Activated B cell treated with CpG ODN at 0.5 μM for 24 hours (primary cell): ENCODE measurements around the gene ST6GALNAC3. TPM values are rescaled to one million over a fixed set of nuclear protein-coding genes. Genes with fewer than 3 reads are reported as not detected.

Experiments used
- ATAC-seq: fragments of 200-7000 bp; cut with Tn5 transposase; one replicate; pipeline ENCODE4 v1.10.0; 2021; ENCODE audit warnings: low read depth, mild to moderate bottlenecking, moderate library complexity
- CTCF ChIA-PET: fragments of 350-600 bp; sonication (Branson Sonifier 250); formaldehyde crosslinking; loops from one replicate; lab custom pipeline; 2021; ENCODE audit warnings: antibody characterized with exemption; lab: Charles Lee
- POLR2A ChIA-PET: fragments of 350-600 bp; sonication (Branson Sonifier 250); formaldehyde crosslinking; loops from one replicate; lab custom pipeline; 2021; ENCODE audit warnings: antibody characterized with exemption; lab: Charles Lee
- DNase-seq: peaks from one replicate; pipeline ENCODE4 v3.0.0; 2022
- H3K27ac Mint-ChIP-seq: one replicate; pipeline ENCODE4 v1.8.0; 2020; ENCODE audit warnings: mixed read lengths
- H3K27me3 Mint-ChIP-seq: one replicate; pipeline ENCODE4 v1.8.0; 2021; ENCODE audit warnings: mixed read lengths
- H3K36me3 Mint-ChIP-seq: one replicate; pipeline ENCODE4 v1.8.0; 2021; ENCODE audit warnings: low read depth, mixed read lengths
- H3K4me1 Mint-ChIP-seq: one replicate; pipeline ENCODE4 v1.8.0; 2021; ENCODE audit warnings: mixed read lengths
- H3K4me3 Mint-ChIP-seq: one replicate; pipeline ENCODE4 v1.8.0; 2020; ENCODE audit warnings: mild to moderate bottlenecking, mixed read lengths
- H3K9me3 Mint-ChIP-seq: one replicate; pipeline ENCODE4 v1.8.0; 2020; ENCODE audit warnings: mixed read lengths
- CTCF ChIP-seq: fragments of 200-600 bp; IDR thresholded peaks from one replicate; pipeline ENCODE4 v1.8.0; 2022; ENCODE audit warnings: antibody characterized with exemption, mild to moderate bottlenecking
- intact Hi-C: fragments of 100-400 bp; cut with micrococcal nuclease; formaldehyde crosslinking; loops from one replicate; pipeline ENCODE4 v1.15.1; 2024
- total RNA-seq: library from RNA; stranded (reverse); gene quantifications from 2 replicates; pipeline ENCODE4 v1.2.3, GENCODE V29; 2022

Gene ST6GALNAC3
- total RNA-seq, 1 donor from 2014 or later, result 12.6 TPM

GRCh38 chr1:76580206-76580605 is 505.7 kb downstream of the ST6GALNAC3 start:
- no peak for ATAC-seq
- POLR2A ChIA-PET, result no interaction called here
- CTCF ChIA-PET, result no interaction called here
- H3K4me1 Mint-ChIP-seq, result peaks cover 9% of the 10 kb centered on the region
- no peaks in the 10 kb centered on the region for H3K27me3 Mint-ChIP-seq
- intact Hi-C loops, result no loop called here
- H3K27ac Mint-ChIP-seq, result no peak overlapping the region
- DNase-seq, result no peak
- no peaks in the 10 kb centered on the region for H3K9me3 Mint-ChIP-seq
- no peak for TF ChIP-seq CTCF
- H3K36me3 Mint-ChIP-seq, result no peaks in the 10 kb centered on the region
- no peak overlapping the region for H3K4me3 Mint-ChIP-seq

GRCh38 chr1:76581712-76582111 is 507.2 kb downstream of the ST6GALNAC3 start:
- ChIA-PET POLR2A (no interaction called here), CTCF (no interaction called here)
- Mint-ChIP-seq H3K27ac (no peak overlapping the region), H3K27me3 (no peaks in the 10 kb centered on the region), H3K9me3 (no peaks in the 10 kb centered on the region), H3K4me1 (peaks cover 3% of the 10 kb centered on the region), H3K4me3 (no peak overlapping the region), H3K36me3 (no peaks in the 10 kb centered on the region)
- DNase-seq (no peak), ATAC-seq (no peak)
- intact Hi-C loops, result no loop called here
- TF ChIP-seq CTCF, result no peak

GRCh38 chr1:76583235-76583868 is 508.8 kb downstream of the ST6GALNAC3 start:
- no peak for TF ChIP-seq CTCF
- CTCF ChIA-PET, result no interaction called here

GRCh38 chr1:76583875-76584477 is 509.4 kb downstream of the ST6GALNAC3 start:
- Mint-ChIP-seq H3K27me3 (no peaks in the 10 kb centered on the region), H3K36me3 (no peaks in the 10 kb centered on the region), H3K9me3 (no peaks in the 10 kb centered on the region), H3K4me3 (no peak overlapping the region), H3K4me1 (no peaks in the 10 kb centered on the region), H3K27ac (no peak overlapping the region)
- DNase-seq (no peak), ATAC-seq (no peak)
- ChIA-PET CTCF (no interaction called here), POLR2A (no interaction called here)
- intact Hi-C loops, result no loop called here
- no peak for TF ChIP-seq CTCF

More at GRCh38 chr1:76583235-76583868, 508.8 kb downstream of the ST6GALNAC3 start:
- intact Hi-C loops, result no loop called here
- Mint-ChIP-seq H3K36me3 (no peaks in the 10 kb centered on the region), H3K27me3 (no peaks in the 10 kb centered on the region), H3K27ac (no peak overlapping the region), H3K4me3 (no peak overlapping the region), H3K4me1 (no peaks in the 10 kb centered on the region), H3K9me3 (no peaks in the 10 kb centered on the region)
- ATAC-seq (no peak), DNase-seq (no peak)
- POLR2A ChIA-PET, result no interaction called here

GRCh38 chr1:76585980-76586674 is 511.6 kb downstream of the ST6GALNAC3 start:
- ChIA-PET POLR2A (no interaction called here), CTCF (no interaction called here)
- Mint-ChIP-seq H3K4me1 (no peaks in the 10 kb centered on the region), H3K27me3 (no peaks in the 10 kb centered on the region), H3K4me3 (no peak overlapping the region), H3K9me3 (no peaks in the 10 kb centered on the region), H3K27ac (no peak overlapping the region), H3K36me3 (no peaks in the 10 kb centered on the region)
- intact Hi-C loops, result no loop called here
- ATAC-seq (no peak), DNase-seq (no peak)
- no peak for TF ChIP-seq CTCF
